ENCODE results near the gene CMSS1.

The CMSS1 gene

DNA sequence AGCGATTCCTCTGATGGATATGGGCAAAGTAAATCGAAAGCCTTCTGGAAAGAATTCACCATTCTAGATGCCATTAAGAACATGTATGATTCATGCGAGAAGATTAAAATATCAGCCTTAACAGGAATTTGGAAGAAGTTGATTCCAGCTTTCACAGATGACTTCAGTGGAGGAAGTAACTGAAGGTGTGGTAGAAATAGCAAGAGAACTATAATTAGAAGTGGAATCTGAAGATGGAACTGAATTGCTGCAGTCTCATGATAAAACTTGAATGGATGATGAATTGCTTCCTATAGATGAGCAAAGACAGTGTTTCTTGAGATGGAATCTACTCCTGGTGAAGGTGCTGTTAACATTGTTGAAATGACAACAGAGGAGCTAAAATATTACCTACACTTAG is 413.0 kb downstream of the CMSS1 start:
- no peak for DNase-seq (ENCODE audit: low read depth)

All from ELR (cell line).